SH-SY5Y (cell line): ENCODE data around the gene TCP11L1.

Source experiments
- GATA2 ChIP-seq: IDR thresholded peaks from 2 replicates; pipeline ENCODE4 v1.6.1; 2011; ENCODE audit warnings: mild to moderate bottlenecking, low read depth, low read length
- GATA3 ChIP-seq: IDR thresholded peaks from 2 replicates; pipeline ENCODE4 v1.6.1; 2011; ENCODE audit warnings: low read depth, mild to moderate bottlenecking, low read length, moderate library complexity

GRCh38 chr11:33094157-33094556, 54.8 kb downstream of the TCP11L1 start:
- TF ChIP-seq GATA2 (no peak), GATA3 (no peak)
